Right renal cortex interstitium (tissue), 3 donors: ENCODE data around the gene PPP3CA. TPM values are rescaled to one million over a fixed set of nuclear protein-coding genes. Genes with fewer than 3 reads are reported as not detected.
"Not testable (repeated sequence)": the region's sequence is repeated elsewhere in the genome, so short reads cannot be mapped to it uniquely, and the experiment has no call there.

Experiments used
- DNase-seq, 3 donors: peaks; one replicate each; pipeline ENCODE4 v3.0.0-alpha.2; 2013; ENCODE audit warnings: low read depth in 3 of 3, low spot score in 2 of 3
- polyA plus RNA-seq, 3 donors: library from polyadenylated mRNA; unstranded; fragments of 120-200 nt; gene quantifications; one replicate each; pipeline ENCODE4 v1.2.1, GENCODE V29; 2013; ENCODE audit not compliant: insufficient read length in 3 of 3

The PPP3CA gene
- polyA plus RNA-seq, 3 donors = 50.0 to 53.7 (median 51.9) TPM

DNA sequence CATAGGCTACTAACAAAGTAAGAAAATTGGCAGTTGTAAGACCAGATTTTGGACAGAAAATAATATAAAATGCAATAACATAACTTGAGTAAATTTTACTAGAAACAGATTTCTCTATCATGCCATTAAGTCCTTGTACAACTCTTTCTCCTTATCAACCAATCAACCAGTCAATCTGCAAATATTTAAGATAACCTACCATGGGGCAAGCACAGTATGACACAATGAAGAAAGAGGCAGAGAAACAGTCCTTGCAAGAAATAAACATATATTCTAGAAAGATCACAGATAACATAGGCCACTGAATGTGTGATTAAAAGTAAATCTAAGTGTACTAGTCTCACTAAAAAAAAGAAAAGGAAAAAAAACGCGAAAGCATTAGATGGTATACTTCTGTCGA lies 194.8 kb downstream of the PPP3CA start:
- no peak for DNase-seq

DNA sequence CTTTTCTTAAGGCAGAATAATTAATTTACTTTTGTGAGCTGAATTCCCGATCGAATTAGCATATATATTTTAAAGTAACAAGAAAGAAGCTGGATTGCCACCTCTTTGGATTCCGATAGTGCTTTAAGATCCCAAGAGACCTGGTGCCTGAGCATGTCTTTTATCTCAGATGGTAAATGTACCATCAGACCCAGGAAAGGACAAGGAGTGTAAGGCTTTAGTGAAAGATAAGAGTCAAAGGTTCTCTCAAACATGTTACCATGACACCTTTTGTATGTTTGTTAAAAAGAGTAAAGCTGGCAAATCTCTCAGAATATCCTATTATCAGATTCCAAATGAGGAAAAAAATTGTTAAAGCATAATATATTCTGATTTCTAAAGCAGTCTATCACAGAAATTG lies 198.8 kb downstream of the PPP3CA start:
- DNase-seq = no peak

DNA sequence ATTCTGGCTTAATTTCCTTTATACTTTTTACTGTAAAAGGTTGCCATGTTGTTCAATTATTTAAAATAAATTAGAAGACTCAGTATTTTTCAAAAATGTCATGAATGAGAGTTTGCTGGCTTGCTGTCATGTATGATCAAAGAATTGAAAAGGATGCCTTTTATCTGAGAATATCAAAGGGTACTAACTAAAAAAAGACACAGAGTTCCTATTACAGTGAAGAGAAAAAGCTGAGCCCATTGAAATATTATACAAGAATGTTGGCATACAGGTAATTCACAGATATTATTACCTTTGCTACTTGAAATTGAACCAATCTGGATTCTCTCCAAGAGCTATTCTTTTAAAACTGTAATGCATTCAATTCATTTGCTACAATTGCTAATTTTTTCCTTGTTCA lies 200.0 kb downstream of the PPP3CA start:
- no peak for DNase-seq

DNA sequence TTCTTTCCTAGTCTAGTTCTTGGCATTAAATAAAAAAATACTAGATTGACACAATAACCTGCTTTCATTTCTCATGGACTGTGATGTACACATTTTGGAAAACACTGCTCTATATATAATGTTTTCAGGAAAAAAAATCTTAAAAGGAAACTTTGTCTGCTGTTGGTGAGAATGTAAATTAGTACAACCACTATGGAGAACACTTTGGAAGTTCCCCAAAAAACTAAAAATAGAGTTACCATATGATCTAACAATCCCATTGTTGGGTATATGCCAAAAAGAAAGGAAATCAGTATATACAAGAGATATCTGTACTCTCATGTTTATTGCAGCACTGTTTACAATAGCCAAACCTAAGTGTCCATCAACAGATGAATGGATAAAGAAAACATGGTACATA lies 202.3 kb downstream of the PPP3CA start:
- no peak for DNase-seq

DNA sequence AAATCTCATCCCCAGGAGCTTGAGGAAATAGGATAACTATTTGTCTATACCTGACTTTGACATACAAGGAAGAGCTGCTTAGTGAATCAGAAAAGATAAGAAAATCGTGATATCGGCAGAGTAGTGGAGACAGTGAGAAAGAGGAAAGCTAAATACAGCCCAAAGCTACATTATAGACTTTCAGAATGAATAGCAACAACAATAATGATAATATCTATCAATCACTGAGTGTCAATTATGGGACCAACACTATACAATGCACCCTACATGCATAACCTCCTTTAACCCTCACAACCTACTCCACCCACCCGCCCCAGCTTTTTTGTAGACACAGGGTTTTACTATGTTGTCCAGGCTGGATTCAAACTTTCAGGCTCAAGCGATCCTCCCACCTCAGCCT lies 205.1 kb downstream of the PPP3CA start:
- no peak for DNase-seq

DNA sequence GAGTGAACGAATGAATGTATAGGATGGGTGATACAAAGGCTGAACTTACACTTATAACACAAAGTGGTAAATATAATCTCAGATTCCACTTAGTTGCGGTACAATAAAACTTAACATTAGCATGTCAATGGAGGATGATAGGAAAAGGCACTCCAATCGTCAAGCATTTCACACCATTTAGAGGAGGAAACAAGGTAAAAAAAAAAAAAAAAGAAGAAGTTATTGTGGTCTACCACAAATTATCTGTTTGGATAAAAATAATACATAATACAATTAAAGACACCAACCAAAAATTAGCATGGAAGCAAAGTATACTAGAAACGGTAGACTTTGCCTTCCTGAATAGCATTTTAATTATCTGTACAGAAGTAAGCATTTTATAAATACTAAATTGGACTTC lies 205.5 kb downstream of the PPP3CA start:
- DNase-seq = no peak

DNA sequence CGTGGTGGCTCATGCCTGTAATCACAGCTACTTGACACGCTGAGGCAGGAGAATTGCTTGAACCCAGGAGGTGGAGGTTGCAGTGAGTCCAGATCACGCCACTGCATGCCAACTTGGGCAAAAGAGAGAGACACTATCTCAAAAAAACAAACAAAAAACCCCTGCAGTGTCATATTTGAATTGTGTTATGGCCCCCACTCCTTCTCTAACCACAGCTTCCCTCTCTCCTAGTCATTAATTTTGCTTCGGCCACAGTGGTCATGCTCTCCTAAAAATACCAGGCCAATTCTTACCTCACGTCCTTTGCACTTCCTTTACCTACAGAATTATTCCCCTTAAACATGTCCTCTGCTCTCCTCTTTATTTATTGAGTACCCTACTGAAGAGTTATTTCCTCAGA lies 206.1 kb downstream of the PPP3CA start:
- DNase-seq = no peak

DNA sequence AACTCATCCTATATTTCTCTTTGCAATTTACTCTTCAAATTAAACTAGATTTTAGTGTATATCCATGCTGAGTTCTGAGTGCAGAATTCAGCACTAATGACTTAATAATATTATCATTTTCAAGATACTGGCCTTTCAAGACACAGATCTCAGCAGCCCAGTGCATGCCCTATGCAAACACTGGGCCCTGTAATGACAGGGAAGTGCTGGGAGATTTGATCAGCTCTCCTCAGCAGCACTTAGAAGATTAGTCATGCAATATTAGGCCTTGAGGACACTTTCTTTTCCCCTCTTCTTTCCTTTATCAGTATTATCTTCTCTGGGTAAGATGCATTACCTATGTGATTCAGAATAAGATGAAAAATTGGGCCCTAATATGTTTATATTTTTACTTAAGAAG lies 207.1 kb downstream of the PPP3CA start:
- DNase-seq = no peak

DNA sequence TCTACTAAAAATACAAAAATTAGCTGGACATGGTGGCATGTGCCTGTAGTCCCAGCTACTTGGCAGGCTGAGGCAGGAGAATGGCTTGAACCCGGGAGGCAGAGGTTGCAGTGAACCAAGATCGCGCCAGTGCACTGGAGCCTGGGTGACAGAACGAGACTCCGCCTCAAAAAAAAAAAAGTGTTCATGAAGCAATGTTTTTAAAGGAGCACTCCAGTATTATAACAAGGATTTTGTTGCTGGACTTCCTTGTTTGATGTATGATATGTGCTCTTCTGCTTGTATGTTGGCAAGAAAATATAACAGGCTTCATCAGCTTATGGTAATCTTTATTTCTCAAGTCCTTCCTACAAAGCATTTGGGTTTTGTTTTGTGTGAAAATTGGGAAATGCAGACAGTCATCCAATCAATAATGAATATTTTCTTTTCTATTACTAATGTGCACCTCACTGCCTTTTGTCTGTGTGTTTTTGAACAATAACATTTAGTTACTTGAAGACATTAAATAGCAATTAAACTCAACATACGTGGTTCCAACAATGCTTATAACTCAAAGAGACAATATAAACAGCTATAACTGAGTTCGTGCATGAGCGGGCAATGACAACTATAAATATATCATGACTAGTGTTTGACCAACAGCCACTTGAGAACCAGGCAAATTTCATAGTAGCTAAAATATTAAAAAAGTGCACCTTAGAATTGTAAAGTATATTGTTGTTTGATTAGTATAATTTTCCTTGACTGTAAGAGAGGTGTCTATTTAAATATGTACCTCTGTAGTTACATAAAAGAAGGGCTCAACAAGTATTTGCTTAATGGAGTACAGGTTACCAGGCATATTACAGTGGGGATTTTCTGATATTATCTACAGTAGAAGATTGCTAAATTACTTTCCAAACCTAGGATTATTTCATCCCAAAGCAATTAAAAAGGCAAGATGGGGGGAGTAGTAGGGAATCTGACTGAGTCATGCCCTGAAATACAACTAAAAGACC lies 210.7 kb downstream of the PPP3CA start:
- no peak for DNase-seq

DNA sequence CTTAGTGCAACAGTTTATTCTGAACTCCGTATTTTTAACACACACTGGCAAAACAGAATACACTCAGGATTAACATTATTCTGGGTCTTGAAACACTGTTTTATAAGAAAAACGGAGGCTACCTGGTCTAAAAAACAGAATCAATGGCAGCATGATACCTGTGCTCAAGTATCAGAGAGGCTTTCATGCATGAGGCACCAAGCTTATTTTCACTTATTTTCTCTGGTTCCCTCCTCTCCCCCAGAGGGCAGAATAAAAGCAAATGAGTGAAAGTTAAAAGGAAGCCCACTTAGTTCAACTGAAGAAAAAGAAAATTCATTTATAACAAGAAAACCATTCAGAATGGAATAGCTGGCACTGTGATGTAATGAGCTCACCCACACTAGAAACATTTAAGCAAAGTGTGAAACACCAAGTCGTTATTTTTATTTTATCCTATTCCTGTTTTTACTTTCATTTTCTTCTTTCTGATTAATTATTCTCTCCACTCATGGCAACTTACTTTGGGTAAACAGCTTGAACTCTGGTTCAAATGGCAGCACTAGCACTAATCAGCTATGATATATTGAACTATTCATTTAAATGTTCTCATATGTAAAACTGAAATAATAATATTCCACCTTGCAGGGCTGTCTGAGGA lies 211.8 kb downstream of the PPP3CA start:
- DNase-seq = no peak

DNA sequence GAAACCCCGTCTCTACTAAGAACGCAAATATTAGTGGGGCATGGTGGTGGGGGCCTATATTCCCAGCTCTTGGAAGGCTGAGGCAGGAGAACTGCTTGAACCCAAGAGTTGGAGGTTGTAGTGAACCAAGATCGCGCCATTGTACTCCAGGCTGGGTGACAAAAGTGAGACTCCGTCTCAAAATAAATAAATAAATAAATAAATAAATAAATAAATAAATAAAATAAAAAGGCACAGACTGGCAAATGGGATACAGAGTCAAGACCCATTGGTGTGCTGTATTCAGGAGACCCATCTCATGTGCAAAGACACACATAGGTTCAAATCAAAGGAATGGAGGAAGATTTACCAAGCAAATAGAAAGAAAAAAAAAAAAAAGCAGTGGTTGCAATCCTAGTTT lies 216.3 kb downstream of the PPP3CA start:
- DNase-seq = not testable (repeated sequence)

DNA sequence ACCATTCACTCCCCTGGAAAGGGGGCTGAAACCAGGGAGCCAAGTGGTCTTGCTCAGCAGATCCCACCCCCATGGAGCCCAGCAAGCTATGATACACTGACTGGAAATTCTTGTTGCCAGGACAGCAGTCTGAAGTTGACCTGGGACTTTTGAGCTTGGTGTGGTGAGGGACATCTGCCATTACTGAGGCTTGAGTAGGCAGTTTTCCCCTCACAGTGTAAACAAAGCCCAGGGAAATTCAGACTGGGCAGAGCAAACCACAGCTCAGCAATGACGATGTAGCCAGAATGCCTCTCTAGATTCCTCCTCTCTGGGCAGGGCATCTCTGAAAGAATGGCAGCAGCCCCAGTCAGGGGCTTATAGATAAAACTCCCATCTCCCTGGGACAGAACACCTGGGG lies 218.4 kb downstream of the PPP3CA start:
- not testable (repeated sequence) for DNase-seq

DNA sequence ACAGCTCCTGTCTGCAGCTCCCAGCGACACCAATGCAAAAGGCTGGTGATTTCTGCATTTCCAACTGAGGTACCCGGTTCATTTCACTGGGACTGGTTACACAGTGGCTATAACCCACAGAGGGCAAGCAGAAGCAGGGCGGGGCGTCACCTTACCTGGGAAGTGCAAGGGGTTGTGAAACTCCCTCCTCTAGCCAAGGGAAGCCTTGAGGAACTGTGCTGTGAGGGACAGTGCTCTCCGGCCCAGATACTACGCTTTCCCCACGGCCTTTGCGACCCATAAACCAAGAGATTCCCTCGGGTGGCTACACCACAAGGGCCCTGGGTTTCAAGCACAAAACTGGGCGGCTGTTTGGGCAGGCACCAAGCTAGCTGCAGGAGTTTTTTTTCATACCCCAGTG lies 218.9 kb downstream of the PPP3CA start:
- DNase-seq = no peak

DNA sequence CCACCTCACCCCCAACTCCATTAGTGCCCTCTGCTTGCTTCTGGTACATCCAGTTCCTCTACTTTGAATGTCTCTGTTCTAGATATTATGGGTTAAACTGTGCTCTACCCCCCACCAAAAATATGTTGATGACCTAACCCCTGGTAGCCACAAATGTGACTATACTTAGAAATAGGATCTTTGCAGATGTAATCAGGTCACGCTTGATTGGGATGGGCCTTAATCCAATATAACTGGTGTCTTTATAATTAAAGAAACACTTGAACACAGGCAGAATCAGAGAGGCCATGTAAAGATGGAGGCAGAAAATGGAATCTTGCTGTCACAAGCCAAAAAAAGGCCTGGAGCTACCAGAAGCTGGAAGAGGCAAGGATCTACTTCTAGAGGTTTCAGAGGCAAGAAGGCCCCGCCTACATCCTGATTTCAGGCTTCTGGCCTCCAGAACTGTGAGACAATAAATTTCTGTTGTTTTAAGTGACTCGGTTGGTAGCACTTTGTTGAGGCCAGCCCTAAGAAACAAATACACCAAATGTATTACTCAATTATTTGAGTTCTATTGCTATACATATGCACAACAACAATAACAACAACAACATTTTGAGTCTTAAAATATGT lies 220.0 kb downstream of the PPP3CA start:
- no peak for DNase-seq

DNA sequence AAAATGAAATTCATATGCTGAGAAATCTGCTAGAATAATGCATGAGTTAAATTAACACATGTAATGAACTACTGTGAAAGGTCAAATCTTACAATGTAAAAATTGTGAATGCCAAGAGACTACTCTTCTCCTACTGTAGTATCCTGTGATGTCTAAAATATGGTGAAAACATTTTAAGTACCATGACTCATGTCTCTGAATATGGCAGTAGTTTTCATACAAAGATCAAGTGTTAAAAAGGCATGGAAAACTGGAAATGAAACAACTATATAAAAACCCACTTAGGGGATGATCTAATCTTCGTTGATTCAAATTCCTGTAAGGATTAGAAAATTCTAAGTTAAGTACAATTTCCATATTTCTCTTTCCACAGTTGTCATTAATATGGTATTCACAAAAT lies 221.3 kb downstream of the PPP3CA start:
- DNase-seq = no peak

DNA sequence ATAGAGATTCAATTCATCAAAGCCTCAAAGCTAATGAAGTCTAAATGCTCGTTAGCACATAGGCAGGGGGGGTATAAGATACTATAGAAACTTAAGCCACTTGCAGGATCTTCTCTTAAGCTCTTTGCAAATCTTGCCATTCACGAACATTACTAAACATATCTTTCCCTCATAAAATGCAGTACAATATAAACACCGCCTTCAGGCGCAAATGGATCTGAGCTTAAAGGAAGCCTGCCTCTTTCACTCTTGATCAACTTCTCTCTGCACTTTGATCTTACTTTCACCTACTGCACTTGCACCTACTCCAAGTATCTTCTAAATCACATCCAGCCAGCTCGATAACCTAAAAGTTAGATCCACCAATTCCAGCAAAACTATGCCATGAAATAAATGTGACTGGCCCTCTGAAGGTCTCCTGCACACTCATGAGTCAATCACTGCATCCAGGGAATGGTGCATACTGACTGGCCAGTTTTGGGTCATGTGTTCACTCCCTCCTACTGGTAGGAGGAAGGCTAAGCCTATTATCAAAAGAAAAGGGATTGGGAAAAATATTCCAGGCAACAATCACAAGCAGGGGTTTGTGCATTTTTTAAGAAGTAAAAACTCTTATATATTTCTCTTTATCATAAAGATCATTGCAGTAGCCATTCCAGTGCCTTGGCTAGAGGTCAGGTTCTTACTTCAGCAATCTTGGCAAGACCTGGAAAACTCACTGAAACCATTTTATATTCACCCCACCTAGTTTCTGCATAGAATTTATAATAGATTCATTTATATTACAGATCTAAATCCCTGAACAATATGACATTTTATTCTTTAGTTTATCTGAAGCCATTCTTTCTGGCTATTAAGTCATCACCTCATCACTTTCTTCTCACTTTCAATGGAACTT lies 222.0 kb downstream of the PPP3CA start:
- DNase-seq = no peak

DNA sequence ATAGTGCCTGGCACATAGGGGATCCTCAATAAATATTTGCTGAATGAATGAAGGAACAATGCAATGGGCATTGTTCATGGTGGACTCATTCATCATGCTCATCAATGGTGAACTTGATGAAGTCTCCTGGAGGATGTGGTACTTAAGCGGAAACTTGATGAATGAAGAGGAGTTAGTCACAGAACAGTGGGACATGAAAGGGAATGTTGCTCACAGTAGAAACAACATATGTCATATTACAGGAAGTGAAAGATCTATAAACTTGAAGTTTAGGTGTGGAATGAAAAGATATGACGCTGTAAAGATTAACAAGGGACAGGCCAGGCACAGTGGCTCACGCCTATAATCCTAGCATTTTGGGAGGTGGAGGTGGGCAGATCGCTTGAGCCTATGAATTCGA lies 224.1 kb downstream of the PPP3CA start:
- no peak for DNase-seq

DNA sequence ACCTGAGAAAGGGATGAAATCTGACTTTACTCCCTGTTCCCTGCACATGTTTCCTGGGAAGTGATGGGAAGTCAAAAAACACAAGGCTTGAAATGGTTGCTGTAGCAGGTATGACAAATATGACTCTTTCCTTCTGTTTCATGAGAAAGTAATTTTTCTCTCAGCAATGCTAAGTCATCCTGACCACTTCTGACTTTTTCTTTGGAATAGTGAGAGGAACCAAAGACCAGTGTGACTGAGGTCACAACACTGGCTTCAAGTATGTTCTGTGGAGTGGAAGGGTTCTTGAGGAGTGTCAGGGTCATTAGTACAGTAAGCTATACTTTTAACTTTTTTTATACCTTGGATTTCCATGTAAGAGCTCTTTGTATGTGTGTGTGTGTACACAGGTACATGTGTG lies 225.3 kb downstream of the PPP3CA start:
- no peak for DNase-seq

DNA sequence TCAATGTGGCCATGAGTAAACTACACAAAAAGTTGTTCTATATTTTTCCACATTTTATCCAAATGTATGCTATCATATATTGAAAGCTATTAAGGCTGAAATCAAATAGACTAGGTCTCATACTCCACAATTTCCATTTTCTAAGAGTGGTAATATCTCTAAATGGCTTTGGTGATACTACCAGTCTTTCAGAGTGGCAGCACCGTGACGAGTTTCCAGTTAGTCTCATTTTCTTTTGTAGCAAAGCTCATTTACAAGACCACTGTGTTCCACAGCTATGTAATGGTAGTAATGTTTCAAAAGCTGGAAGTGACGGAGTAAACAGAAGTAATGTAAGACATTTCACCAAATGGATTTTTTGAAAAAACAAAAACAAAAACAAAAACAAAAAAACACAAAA lies 228.2 kb downstream of the PPP3CA start:
- DNase-seq = no peak

DNA sequence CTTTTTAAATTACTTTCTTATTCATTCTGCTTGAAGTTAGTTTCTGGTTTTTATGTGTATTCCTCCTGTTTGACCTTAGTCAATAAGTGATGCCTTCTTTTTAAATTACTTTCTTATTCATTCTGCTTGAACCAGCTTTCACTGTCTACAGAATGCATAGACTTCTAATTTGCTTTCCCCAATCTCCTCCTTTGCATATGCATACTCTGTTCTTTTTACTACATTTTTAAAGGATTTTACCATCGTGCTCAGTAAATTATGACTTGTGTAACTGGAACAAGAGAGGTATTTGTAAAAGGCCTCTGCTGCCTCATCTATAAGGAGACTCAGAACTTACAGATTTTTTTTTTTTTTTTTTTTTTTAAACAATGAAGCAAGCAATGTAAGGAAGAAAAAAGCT lies 228.7 kb downstream of the PPP3CA start:
- no peak for DNase-seq

DNA sequence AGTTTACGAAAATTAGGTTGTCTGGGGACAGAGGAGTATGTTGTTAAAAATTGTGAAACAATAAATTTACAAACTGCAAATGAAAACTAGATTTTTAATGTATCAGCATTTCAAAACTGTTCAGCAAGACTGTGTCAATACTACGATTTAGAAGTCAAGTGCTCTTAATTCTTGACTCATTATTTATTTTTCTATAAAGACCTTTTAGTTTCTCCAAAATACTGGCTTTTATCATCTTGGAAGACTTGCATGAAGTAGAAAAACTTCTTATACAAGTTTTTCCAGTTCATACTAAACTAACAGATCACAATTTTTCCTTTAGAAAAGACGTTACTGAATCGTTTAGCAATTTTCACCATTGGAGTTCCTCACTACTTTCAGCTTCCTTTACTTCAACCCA lies 231.4 kb downstream of the PPP3CA start:
- no peak for DNase-seq
